ENCODE results near the gene PPP1R27. TPM values are rescaled to one million over a fixed set of nuclear protein-coding genes. Genes with fewer than 3 reads are reported as not detected.

The PPP1R27 gene
- polyA plus RNA-seq, 2 of the 4 experiments (the other 2 are of a cell fraction): 0.09 TPM; not detected in 1

DNA sequence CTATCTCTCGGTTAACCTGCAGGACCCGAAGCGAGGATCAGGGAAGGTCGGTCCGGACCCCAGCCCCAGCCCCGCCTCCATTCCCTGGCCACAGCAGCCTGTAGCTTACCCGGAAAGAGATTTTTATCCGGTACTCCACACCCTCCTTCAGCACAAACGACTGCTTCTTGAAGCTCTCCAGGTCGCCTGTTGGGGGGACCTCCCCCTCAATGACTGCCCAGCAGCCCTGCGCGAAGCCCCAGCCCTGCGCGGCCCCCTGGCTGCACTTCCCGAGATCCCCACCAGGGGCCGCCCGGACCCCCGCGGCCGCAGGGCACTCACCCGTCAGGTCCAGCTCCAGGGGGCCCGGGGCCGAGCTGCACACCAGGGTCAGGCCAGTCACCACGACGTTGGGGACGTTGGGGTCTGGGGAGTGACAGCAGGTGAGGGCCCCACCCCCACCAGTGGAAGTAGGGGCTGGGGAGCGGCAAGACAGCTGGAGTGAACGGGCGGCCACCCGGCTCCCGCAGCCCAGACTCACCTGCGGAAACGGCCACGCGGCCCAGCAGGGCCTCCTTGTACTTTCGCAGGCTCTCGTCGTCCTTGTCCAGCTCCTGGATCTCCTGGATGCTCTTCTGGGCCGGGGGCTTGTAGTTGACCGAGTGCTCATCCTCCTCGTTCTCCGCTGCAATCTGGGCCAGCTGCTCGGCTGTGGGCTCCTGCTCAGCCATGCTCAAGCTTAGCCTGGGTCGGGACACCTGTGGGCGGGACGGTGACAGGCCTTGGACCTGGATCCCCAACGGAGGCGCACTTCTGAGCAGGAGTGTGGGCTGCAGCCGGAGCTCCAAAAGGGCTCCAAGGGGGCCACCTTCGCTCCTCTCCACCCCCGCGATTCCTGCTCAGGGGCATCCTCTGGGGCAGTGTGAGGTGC lies 34.6 kb upstream of the PPP1R27 start:
- Histone ChIP-seq H3K27ac (peak overlapping the region; percentile 97 to 100), H3K4me2 (peak overlapping the region; percentile 97), H3K4me3 (peak overlapping the region; percentile 99), H3K4me1 (peaks cover 46% of the 10 kb centered on the region), H3K9me3 (no peaks in the 10 kb centered on the region)
- DNase-seq (ENCODE audit: low read depth in 1 of 2, low spot score in 1 of 2): peak; percentile 62 to 69
- ATAC-seq: peak in 1 of 2 experiments; percentile 23; a peak in 3 of 6 replicates
- WGBS (ENCODE audit: missing lambda C conversion rate): 27% methylated on average over 39 of the region's 52 CpGs
- TF ChIP-seq RNF2 (IDR thresholded peaks at IDR 0.05; ENCODE audit: borderline replicate concordance, low read depth) (peak; percentile 75), CBX2 (IDR thresholded peaks at IDR 0.05; ENCODE audit: borderline replicate concordance, low read depth) (no peak), TFCP2L1 (CRISPR knock-in tag; IDR thresholded peaks at IDR 0.05) (0 out of 2 replicates have a peak, but pooled peaks have one; percentile 12), SMC3 (IDR thresholded peaks at IDR 0.05) (peak; percentile 64), FOXS1 (CRISPR knock-in tag; IDR thresholded peaks at IDR 0.05) (no peak), NFE2L2 (conservative IDR thresholded peaks at IDR 0.05; ENCODE audit: low read length) (no peak), RFX5 (IDR thresholded peaks at IDR 0.05) (no peak), RCOR1 (IDR thresholded peaks at IDR 0.05; ENCODE audit: low read depth, low read length) (no peak), KDM5A (IDR thresholded peaks at IDR 0.05) (no peak), ZC3H11A (IDR thresholded peaks at IDR 0.05) (no peak), JUNB (IDR thresholded peaks at IDR 0.05) (no peak), ZNF302 (CRISPR knock-in tag; IDR thresholded peaks at IDR 0.05) (no peak), HDAC2 (IDR thresholded peaks at IDR 0.05) (no peak), JUN (IDR thresholded peaks at IDR 0.05) (peak; percentile 9 to 22; a peak in 2 of 5 replicates), RAD21 (conservative IDR thresholded peaks at IDR 0.05 in 1 of 2, IDR thresholded peaks at IDR 0.05 in 1 of 2) (peak; percentile 42 to 59), NPAS2 (CRISPR knock-in tag; IDR thresholded peaks at IDR 0.05; ENCODE audit: borderline replicate concordance) (no peak), POLR2A (IDR thresholded peaks at IDR 0.05; ENCODE audit: low read length) (peak; percentile 25; the same call in 1 of the 2 replicates), CBX8 (IDR thresholded peaks at IDR 0.05) (no peak), TP53 (CRISPR knock-in tag; IDR thresholded peaks at IDR 0.05) (peak; percentile 13; the same call in 1 of the 2 replicates), FOSL2 (IDR thresholded peaks at IDR 0.05) (no peak), FOSL2 (CRISPR knock-in tag; IDR thresholded peaks at IDR 0.05) (no peak), HOXB5 (CRISPR knock-in tag; IDR thresholded peaks at IDR 0.05) (no peak), MAFK (IDR thresholded peaks at IDR 0.05; ENCODE audit: partially characterized antibody) (no peak), CEBPB (IDR thresholded peaks at IDR 0.05) (no peak), ZFP36 (IDR thresholded peaks at IDR 0.05; ENCODE audit: borderline replicate concordance, partially characterized antibody) (no peak)
- TF ChIP-seq, protein P1, sequence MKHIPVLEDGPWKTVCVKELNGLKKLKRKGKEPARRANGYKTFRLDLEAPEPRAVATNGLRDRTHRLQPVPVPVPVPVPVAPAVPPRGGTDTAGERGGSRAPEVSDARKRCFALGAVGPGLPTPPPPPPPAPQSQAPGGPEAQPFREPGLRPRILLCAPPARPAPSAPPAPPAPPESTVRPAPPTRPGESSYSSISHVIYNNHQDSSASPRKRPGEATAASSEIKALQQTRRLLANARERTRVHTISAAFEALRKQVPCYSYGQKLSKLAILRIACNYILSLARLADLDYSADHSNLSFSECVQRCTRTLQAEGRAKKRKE (CRISPR knock-in tag; IDR thresholded peaks at IDR 0.05; ENCODE audit: low read depth): 0 out of 2 replicates have a peak, but pooled peaks have one; percentile 13
- TF ChIP-seq, protein P2, sequence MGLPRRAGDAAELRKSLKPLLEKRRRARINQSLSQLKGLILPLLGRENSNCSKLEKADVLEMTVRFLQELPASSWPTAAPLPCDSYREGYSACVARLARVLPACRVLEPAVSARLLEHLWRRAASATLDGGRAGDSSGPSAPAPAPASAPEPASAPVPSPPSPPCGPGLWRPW (IDR thresholded peaks at IDR 0.05): no peak
- TF ChIP-seq, protein P3, sequence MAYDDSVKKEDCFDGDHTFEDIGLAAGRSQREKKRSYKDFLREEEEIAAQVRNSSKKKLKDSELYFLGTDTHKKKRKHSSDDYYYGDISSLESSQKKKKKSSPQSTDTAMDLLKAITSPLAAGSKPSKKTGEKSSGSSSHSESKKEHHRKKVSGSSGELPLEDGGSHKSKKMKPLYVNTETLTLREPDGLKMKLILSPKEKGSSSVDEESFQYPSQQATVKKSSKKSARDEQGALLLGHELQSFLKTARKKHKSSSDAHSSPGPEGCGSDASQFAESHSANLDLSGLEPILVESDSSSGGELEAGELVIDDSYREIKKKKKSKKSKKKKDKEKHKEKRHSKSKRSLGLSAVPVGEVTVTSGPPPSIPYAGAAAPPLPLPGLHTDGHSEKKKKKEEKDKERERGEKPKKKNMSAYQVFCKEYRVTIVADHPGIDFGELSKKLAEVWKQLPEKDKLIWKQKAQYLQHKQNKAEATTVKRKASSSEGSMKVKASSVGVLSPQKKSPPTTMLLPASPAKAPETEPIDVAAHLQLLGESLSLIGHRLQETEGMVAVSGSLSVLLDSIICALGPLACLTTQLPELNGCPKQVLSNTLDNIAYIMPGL (CRISPR knock-in tag; IDR thresholded peaks at IDR 0.05; ENCODE audit: borderline replicate concordance): peak; percentile 43; the same call in 1 of the 2 replicates
- TF ChIP-seq, protein P4, sequence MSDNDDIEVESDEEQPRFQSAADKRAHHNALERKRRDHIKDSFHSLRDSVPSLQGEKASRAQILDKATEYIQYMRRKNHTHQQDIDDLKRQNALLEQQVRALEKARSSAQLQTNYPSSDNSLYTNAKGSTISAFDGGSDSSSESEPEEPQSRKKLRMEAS (IDR thresholded peaks at IDR 0.05): peak; percentile 54; the same call in 1 of the 2 replicates
- TF ChIP-seq, protein P5, sequence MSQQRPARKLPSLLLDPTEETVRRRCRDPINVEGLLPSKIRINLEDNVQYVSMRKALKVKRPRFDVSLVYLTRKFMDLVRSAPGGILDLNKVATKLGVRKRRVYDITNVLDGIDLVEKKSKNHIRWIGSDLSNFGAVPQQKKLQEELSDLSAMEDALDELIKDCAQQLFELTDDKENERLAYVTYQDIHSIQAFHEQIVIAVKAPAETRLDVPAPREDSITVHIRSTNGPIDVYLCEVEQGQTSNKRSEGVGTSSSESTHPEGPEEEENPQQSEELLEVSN (IDR thresholded peaks at IDR 0.05; ENCODE audit: borderline replicate concordance, low read depth): 0 out of 2 replicates have a peak, but pooled peaks have one; percentile 5
- TF ChIP-seq, protein P6, sequence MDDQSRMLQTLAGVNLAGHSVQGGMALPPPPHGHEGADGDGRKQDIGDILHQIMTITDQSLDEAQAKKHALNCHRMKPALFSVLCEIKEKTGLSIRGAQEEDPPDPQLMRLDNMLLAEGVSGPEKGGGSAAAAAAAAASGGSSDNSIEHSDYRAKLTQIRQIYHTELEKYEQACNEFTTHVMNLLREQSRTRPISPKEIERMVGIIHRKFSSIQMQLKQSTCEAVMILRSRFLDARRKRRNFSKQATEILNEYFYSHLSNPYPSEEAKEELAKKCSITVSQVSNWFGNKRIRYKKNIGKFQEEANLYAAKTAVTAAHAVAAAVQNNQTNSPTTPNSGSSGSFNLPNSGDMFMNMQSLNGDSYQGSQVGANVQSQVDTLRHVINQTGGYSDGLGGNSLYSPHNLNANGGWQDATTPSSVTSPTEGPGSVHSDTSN (IDR thresholded peaks at IDR 0.05): peak; percentile 34; the same call in 1 of the 2 replicates
- TF ChIP-seq, protein P7, sequence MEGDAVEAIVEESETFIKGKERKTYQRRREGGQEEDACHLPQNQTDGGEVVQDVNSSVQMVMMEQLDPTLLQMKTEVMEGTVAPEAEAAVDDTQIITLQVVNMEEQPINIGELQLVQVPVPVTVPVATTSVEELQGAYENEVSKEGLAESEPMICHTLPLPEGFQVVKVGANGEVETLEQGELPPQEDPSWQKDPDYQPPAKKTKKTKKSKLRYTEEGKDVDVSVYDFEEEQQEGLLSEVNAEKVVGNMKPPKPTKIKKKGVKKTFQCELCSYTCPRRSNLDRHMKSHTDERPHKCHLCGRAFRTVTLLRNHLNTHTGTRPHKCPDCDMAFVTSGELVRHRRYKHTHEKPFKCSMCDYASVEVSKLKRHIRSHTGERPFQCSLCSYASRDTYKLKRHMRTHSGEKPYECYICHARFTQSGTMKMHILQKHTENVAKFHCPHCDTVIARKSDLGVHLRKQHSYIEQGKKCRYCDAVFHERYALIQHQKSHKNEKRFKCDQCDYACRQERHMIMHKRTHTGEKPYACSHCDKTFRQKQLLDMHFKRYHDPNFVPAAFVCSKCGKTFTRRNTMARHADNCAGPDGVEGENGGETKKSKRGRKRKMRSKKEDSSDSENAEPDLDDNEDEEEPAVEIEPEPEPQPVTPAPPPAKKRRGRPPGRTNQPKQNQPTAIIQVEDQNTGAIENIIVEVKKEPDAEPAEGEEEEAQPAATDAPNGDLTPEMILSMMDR (IDR thresholded peaks at IDR 0.05): peak; percentile 78
- POLR2A ChIA-PET: interaction anchor here (0.6 to 1.9 kb wide), 6 partner anchors 9 to 310 kb away, joined by 3 to 7 read pairs (median 4); partner anchors contain the start of gene P4HB
- no peak for FAIRE-seq
- CTCF ChIA-PET: interaction anchor here (0.6 to 8.6 kb wide), 46 partner anchors 8 to 270 kb away, joined by 3 to 126 read pairs (median 5); partner anchors contain the start of genes ALYREF, ANAPC11, CENPX and DCXR

Measured in A549 (cell line).